ENCODE measurements around the gene POMT1. TPM values are rescaled to one million over a fixed set of nuclear protein-coding genes. Genes with fewer than 3 reads are reported as not detected.
A peak's percentile ranks its signal among the peaks of the same experiment; 100 is the strongest.

POMT1 gene
- polyA plus RNA-seq, 1 of the 3 experiments (the other 2 are of a cell fraction), result 44.5 TPM

GRCh38 chr9:131503626-131504465 lies 1.1 kb downstream of the POMT1 start:
- Histone ChIP-seq H3K36me3 (replicated peaks in 1 of 2; ENCODE audit: control insufficient read depth in 1 of 2, insufficient read depth in 2 of 2, low read length in 1 of 2) (peaks cover 7 to 30% of the 10 kb centered on the region in 2 experiments), H3K27ac (ENCODE audit: low read depth in 2 of 2, low read length in 1 of 2) (peak overlapping the region in 1 of 2 experiments; percentile 82; a peak in 2 of 4 replicates)

DNA sequence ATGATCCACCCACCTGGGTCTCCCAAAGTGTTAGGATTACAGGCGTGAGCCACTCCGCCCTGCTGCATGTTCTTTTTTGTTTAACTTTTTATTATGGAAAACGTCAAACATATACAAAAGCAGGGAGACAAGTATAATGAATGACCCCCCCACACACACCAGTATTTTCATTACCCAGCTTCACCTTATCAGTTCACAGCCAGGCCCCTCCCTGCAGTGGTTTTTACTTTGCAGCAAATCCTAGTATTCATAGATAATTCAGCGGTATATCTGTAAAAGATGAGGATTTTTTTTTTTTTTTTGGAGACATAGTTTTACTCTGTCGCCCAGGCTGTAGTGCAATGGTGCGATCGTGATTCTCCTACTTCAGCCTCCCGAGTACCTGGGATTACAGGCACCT lies 2.3 kb downstream of the POMT1 start:
- no peaks in the 10 kb centered on the region for H3K9me3 ChIP-seq
- ChIA-PET POLR2A (no interaction called here), CTCF (interaction anchor here (0.7 kb wide), 2 partner anchors 172 to 199 kb away, joined by 3 to 4 read pairs; no protein-coding TSS in a partner anchor)
- H3F3A ChIP-seq (replicated peaks; ENCODE audit: insufficient read depth), result peaks cover 17% of the 10 kb centered on the region
- peaks cover 3 to 13% of the 10 kb centered on the region in 2 experiments; a peak in 1 of 4 replicates for H3K4me1 ChIP-seq (ENCODE audit: control insufficient read depth in 1 of 2, insufficient read depth in 2 of 2, low read depth in 1 of 2, low read length in 1 of 2)
- no peak overlapping the region for H2AFZ ChIP-seq (ENCODE audit: low read depth)
- H3K9me2 ChIP-seq, result no peaks in the 10 kb centered on the region
- WGBS (ENCODE audit: low lambda C conversion rate), result 97% methylated on average over 8 of the region's 8 CpGs
- no peak overlapping the region for H3K4me3 ChIP-seq (ENCODE audit: low read depth in 2 of 2, low read length in 1 of 2)
- peaks cover 0 to 22% of the 10 kb centered on the region in 2 experiments for H3K36me3 ChIP-seq (replicated peaks in 1 of 2; ENCODE audit: control insufficient read depth in 1 of 2, insufficient read depth in 2 of 2, low read length in 1 of 2)
- no peak for DNase-seq
- no peak overlapping the region for H3K9ac ChIP-seq
- H3K27ac ChIP-seq (ENCODE audit: low read depth in 2 of 2, low read length in 1 of 2), result no peak overlapping the region
- no peaks in the 10 kb centered on the region for H3K27me3 ChIP-seq (ENCODE audit: insufficient read depth)
- H4K20me1 ChIP-seq (ENCODE audit: insufficient read depth), result no peaks in the 10 kb centered on the region
- peaks cover 33% of the 10 kb centered on the region for H3K79me2 ChIP-seq (ENCODE audit: insufficient read depth)
- H3K4me2 ChIP-seq, result no peak overlapping the region
- TF ChIP-seq, protein P1, sequence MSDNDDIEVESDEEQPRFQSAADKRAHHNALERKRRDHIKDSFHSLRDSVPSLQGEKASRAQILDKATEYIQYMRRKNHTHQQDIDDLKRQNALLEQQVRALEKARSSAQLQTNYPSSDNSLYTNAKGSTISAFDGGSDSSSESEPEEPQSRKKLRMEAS (IDR thresholded peaks at IDR 0.05; ENCODE audit: low read depth), result no peak
- TF ChIP-seq ZBTB33 (IDR thresholded peaks at IDR 0.05; ENCODE audit: borderline replicate concordance, low read depth) (no peak), JUND (IDR thresholded peaks at IDR 0.05) (no peak), FOSL2 (IDR thresholded peaks at IDR 0.05; ENCODE audit: borderline replicate concordance, low read depth) (no peak), MEF2A (IDR thresholded peaks at IDR 0.05; ENCODE audit: borderline replicate concordance, low read depth) (no peak), RCOR1 (IDR thresholded peaks at IDR 0.05; ENCODE audit: low read length) (no peak), PBX3 (IDR thresholded peaks at IDR 0.05) (no peak), YY1 (IDR thresholded peaks at IDR 0.05; ENCODE audit: low read depth) (no peak), TAF1 (IDR thresholded peaks at IDR 0.05; ENCODE audit: borderline replicate concordance, low read depth, low read length) (no peak), RXRA (IDR thresholded peaks at IDR 0.05; ENCODE audit: borderline replicate concordance, low read depth) (no peak), RAD21 (IDR thresholded peaks at IDR 0.05; ENCODE audit: low read length) (no peak)
- TF ChIP-seq, protein P2, sequence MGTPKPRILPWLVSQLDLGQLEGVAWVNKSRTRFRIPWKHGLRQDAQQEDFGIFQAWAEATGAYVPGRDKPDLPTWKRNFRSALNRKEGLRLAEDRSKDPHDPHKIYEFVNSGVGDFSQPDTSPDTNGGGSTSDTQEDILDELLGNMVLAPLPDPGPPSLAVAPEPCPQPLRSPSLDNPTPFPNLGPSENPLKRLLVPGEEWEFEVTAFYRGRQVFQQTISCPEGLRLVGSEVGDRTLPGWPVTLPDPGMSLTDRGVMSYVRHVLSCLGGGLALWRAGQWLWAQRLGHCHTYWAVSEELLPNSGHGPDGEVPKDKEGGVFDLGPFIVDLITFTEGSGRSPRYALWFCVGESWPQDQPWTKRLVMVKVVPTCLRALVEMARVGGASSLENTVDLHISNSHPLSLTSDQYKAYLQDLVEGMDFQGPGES (IDR thresholded peaks at IDR 0.05; ENCODE audit: low read depth, low read length), result no peak
- TF ChIP-seq, protein P3, sequence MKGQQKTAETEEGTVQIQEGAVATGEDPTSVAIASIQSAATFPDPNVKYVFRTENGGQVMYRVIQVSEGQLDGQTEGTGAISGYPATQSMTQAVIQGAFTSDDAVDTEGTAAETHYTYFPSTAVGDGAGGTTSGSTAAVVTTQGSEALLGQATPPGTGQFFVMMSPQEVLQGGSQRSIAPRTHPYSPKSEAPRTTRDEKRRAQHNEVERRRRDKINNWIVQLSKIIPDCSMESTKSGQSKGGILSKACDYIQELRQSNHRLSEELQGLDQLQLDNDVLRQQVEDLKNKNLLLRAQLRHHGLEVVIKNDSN (IDR thresholded peaks at IDR 0.05; ENCODE audit: borderline replicate concordance, low read depth), result no peak

More at GRCh38 chr9:131503626-131504465, 1.1 kb downstream of the POMT1 start:
- Histone ChIP-seq H2AFZ (ENCODE audit: low read depth) (peak overlapping the region; percentile 96), H3K9me3 (no peaks in the 10 kb centered on the region), H3K4me3 (ENCODE audit: low read depth in 2 of 2, low read length in 1 of 2) (peak overlapping the region; percentile 87 to 99), H3K9ac (peak overlapping the region; percentile 74), H3K9me2 (no peaks in the 10 kb centered on the region), H3K4me2 (peak overlapping the region; percentile 94), H4K20me1 (ENCODE audit: insufficient read depth) (no peaks in the 10 kb centered on the region), H3F3A (replicated peaks; ENCODE audit: insufficient read depth) (peaks cover 27% of the 10 kb centered on the region), H3K4me1 (ENCODE audit: control insufficient read depth in 1 of 2, insufficient read depth in 2 of 2, low read depth in 1 of 2, low read length in 1 of 2) (peaks cover 3 to 16% of the 10 kb centered on the region in 2 experiments; a peak in 1 of 4 replicates), H3K79me2 (ENCODE audit: insufficient read depth) (peaks cover 33% of the 10 kb centered on the region), H3K27me3 (ENCODE audit: insufficient read depth) (no peaks in the 10 kb centered on the region)
- TF ChIP-seq, protein P1 (IDR thresholded peaks at IDR 0.05; ENCODE audit: low read depth), result 0 out of 2 replicates have a peak, but pooled peaks have one; percentile 20
- TF ChIP-seq, protein P4, sequence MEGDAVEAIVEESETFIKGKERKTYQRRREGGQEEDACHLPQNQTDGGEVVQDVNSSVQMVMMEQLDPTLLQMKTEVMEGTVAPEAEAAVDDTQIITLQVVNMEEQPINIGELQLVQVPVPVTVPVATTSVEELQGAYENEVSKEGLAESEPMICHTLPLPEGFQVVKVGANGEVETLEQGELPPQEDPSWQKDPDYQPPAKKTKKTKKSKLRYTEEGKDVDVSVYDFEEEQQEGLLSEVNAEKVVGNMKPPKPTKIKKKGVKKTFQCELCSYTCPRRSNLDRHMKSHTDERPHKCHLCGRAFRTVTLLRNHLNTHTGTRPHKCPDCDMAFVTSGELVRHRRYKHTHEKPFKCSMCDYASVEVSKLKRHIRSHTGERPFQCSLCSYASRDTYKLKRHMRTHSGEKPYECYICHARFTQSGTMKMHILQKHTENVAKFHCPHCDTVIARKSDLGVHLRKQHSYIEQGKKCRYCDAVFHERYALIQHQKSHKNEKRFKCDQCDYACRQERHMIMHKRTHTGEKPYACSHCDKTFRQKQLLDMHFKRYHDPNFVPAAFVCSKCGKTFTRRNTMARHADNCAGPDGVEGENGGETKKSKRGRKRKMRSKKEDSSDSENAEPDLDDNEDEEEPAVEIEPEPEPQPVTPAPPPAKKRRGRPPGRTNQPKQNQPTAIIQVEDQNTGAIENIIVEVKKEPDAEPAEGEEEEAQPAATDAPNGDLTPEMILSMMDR (IDR thresholded peaks at IDR 0.05), result no peak
- POLR2A ChIA-PET, result no interaction called here
- CTCF ChIA-PET, result interaction anchor here (0.5 to 1.7 kb wide), 7 partner anchors 8 to 261 kb away, joined by 3 to 10 read pairs (median 4); no protein-coding TSS in a partner anchor
- WGBS (ENCODE audit: low lambda C conversion rate), result 24% methylated on average over 28 of the region's 32 CpGs
- DNase-seq, result peak; percentile 65
